Left ventricle myocardium superior (tissue), 1 donor: ENCODE measurements around the gene ACOX3. TPM values are rescaled to one million over a fixed set of nuclear protein-coding genes. Genes with fewer than 3 reads are reported as not detected.

Source experiments
- ATAC-seq: fragments of 200-7000 bp; cut with Tn5 transposase; one replicate; pipeline ENCODE4 v1.9.1; 2020; ENCODE audit warnings: mild to moderate bottlenecking, moderate library complexity
- DNase-seq: peaks from one replicate; pipeline ENCODE4 v3.0.0-alpha.2; 2020
- intact Hi-C: fragments of 100-400 bp; cut with micrococcal nuclease; formaldehyde crosslinking; loops from one replicate; pipeline ENCODE4 v1.11.0; 2022
- total RNA-seq: library from RNA; stranded (reverse); fragmentation: NEBNext Ultra II Directional; extraction: Animal tissue kit (Norgen Biotek cat#: 25700); gene quantifications from one replicate; pipeline ENCODE4 v1.2.1, GENCODE V29; 2021
- donor health status: DM: no; HTN: yes; CAD: no; lungs with severe emphysema.

ACOX3 gene
- total RNA-seq, 1 donor from 2014 or later = 25.8 TPM

DNA sequence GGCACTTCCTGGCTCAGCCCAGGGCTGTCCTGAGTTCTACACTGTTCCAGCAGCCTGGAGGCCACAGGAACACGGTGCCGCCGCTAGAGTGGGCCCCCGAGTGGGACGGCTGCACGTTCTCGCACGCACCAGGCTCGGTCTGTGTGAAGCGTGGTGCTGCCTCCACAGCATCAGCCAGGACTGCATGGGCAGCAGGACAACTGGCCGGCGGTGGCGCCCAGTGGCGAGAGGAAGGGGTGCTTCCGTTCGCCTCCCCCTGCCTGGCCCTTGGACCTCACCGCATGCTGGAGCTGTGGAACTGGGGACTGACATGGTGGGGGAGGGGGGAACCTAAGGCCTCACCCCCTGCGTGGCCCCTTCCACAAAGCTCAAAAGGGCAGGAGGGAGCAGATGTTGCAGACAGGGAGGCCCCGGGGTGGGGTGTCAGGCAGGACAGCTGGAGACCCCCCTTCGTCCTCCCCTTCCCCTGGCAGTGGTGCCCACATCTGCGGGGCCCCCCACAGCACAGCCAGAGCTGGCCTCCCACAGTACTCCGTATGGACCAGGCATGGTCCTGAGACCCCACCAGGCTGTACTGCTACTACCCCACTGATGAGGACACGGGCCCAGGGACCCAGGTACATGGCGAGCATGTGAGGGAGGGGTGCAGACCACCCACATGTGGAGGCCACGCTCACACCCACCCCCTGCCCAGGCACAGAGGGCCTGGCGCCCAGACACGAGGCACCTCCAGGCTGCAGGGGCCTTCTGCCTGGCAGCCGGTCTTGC is 58.5 kb downstream of the ACOX3 start:
- intact Hi-C loops = no loop called here
- DNase-seq = peak; percentile 42

GRCh38 chr4:8380511-8381415 is 59.8 kb downstream of the ACOX3 start:
- DNase-seq (peak; percentile 82), ATAC-seq (peak; percentile 84)
- intact Hi-C loops = no loop called here

More for the DNA sequence above, 58.5 kb downstream of the ACOX3 start:
- ATAC-seq = peak; percentile 1

- intact Hi-C loops = no loop called here
- DNase-seq (no peak), ATAC-seq (no peak)
These were observed 60.8 kb downstream of the ACOX3 start for GRCh38 chr4:8379771-8380170.

- DNase-seq (peak; percentile 27), ATAC-seq (no peak)
- intact Hi-C loops = no loop called here
These were observed 61.2 kb downstream of the ACOX3 start for GRCh38 chr4:8379281-8379680.

DNA sequence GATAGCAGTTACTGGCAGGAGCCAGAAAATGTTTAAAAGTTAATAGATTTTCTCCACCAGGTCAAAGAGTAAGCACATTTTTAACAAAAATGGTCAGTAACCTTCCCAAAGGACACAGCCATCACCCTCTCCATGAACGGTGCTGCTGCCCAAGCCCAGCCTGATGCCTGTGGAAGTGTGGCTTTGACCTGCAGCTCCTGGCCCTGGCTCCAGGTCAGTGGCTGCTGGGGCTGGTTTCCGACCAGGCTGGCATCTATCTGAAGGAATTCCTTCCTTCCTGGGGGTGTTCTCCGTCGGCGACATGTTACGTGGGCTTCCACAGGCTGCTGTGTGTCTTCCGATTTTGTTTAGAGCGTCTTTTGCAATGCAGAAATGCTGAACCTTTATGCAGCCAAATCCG is 61.7 kb downstream of the ACOX3 start:
- no peak for ATAC-seq
- DNase-seq = peak; percentile 30
- intact Hi-C loops = no loop called here

DNA sequence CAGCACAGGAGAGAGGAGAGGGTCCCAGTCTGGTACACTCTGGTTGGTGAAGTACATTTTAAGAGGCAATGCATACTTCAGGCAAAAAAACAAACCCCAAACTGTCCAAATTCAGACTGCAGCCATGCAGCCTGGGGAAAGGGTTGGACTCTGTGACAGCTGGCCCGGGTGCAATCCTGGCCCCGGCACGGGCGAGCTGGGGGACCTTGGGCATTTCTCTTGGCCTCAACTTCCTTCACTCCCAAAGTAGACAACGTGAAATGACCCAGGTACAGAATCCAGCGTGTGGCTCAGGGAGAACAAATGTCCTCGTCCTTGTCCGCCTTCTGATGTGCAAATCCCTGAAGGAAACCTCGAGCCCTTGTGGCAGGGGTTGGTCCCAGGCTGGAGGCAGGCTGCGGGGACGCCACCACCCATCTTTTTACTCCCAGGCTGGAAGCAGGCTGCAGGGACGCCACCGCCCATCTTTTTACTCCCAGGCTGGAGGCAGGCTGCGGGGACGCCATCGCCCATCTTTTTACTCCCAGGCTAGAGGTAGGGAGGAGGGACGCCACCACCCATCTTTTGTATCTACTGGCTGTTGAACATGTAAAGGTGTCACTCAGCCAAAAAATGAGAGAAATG is 62.3 kb downstream of the ACOX3 start:
- no peak for DNase-seq
- ATAC-seq = no peak
- intact Hi-C loops = no loop called here

DNA sequence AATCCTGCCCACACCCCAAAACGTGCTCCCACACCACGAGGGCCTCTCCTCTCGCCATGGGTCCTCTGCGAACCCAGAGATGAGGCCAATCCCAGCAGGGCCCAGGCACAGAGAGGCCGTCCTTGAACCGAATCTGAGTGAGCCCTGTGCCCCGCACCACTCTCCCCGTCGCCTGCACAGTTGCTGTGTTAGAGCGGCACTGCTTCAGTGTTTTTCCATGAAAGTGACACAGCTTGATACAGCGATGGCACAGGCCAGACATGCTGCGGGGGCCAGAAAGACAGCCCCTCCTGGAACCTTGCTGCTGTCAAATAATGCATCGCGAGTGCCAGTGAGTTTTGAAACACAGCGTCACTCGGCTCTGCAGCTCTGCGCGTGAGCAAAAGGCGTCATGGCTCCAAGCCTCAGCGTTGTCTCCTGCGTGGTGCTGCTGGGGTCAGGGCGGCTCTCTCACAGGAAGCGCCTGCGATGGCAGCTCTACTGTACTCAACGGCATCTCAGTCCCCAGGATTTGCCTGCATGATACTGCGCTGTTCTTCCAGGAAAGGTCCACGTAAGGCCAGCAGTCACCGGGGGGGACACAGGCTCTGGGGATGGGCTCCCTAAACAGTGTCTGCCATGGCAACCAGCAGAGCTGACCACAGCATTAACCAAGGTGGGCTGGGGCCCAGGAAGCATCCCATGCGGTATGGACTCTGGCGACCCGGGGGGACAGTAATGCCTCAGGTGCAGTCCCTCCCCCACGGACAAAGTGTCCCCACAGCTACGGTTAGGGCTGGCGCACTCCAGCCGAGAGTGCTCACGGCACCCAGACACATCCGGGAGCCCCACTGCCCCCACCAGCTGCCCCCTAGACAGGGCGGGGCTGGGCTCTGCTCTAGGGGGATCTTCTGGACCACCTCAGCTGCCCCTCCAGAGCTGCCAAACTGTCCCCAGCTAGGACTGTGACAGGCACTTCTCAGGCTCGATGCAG is 63.1 kb downstream of the ACOX3 start:
- ATAC-seq = no peak
- peak; percentile 27 for DNase-seq
- intact Hi-C loops = no loop called here

DNA sequence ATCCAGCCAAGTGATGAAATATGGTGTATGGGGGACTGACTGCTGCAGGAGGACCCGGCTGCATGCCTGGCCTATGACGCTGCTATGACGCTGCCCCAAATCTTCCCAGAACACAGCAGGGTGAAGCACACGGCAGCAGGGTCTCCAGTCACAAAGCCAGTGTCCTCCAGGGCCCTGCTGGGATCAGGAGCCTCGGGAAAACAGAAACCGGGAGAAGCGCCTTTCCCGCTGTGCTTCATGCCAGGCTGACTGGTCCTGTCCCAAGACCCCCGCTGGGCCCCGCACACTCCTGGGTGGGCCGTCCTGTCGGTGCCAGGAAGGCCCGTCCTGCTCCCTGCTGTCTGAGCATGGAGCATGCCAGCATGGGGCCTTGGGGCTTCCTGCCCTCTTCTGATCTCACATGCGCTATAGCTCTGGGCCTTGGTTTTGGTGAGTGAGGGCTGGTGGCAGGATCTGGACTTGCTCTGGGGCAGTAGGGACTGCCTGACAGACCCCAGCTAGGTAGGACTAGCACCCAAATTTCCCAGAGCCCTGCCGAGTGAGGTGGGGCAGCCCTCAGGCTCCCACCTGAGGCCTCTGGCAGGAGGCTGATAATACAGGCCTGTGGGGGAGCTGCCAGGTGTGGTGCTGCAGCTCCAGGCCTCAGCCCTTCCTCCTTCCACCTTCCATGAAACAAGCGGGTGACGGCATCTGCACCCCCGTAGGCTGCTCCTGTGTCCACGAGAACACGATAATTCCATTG is 64.0 kb downstream of the ACOX3 start:
- DNase-seq (peak; percentile 22), ATAC-seq (no peak)
- intact Hi-C loops = no loop called here

DNA sequence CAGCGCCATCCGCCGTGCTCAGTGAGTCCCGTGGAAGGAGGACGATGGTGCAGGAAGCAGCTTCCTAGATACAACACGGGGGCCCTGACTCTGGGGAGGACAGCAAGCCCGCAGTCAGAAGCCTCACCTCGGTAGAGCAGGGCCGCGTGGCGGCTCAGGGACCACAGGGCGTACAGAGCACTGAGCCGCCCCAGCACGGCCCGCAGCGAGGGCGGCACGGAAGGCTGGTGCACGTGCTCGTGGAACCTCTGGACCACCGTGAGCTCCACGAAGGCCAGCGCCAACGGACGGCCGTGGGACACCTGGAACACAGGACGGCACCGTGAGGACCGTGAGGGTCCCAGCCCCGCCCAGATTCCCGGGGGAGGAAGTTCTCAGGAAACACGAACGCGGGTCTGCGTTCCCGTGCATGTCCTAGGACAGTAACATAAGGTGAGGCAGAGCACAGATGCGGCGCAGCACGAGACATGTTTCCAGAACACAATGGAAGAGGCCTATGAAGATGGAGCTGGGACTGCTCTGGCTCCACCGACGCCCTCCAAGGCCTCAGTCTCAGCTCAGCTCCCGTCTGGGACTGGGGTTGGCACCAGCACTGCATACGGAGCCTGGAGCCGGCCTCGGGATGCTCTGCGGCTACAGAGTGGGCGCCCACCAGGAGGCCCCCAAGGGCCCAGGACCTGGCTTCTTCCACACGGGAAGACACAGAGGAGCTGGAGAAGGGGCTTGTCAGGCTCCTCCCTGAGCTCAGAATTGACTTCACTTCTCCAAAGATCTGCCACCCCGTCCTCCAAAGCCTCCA is 65.5 kb downstream of the ACOX3 start:
- intact Hi-C loops = no loop called here
- DNase-seq (peak; percentile 33), ATAC-seq (no peak)

DNA sequence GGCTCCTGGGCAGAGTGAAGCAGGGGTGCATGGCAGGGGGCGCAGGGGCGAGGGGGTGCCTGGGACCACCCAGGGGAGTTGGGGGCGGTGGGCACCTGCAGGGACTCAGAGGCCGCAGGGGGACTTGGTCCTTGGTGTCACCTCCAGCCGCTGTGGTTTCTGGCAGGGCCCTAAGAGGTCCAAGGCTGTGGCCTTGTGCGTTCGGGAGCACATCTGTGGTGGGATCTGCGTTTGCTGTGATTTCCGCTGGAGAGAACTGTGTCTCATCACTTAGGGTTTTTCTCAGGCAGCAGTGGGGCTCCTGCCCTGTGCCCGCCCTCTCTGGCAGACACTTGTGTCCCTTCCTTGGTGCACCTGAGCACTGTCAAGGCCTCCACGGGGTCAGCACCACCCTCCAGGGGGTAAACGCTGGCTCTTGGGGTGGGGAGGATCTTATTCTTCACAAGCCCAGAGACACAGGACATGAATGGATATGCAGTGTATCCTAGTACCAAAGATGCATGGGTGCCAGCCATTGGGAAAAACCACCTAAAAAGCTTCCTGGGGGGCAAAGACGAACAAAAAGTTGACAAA is 66.5 kb downstream of the ACOX3 start:
- no peak for ATAC-seq
- DNase-seq = peak; percentile 23
- intact Hi-C loops = no loop called here

DNA sequence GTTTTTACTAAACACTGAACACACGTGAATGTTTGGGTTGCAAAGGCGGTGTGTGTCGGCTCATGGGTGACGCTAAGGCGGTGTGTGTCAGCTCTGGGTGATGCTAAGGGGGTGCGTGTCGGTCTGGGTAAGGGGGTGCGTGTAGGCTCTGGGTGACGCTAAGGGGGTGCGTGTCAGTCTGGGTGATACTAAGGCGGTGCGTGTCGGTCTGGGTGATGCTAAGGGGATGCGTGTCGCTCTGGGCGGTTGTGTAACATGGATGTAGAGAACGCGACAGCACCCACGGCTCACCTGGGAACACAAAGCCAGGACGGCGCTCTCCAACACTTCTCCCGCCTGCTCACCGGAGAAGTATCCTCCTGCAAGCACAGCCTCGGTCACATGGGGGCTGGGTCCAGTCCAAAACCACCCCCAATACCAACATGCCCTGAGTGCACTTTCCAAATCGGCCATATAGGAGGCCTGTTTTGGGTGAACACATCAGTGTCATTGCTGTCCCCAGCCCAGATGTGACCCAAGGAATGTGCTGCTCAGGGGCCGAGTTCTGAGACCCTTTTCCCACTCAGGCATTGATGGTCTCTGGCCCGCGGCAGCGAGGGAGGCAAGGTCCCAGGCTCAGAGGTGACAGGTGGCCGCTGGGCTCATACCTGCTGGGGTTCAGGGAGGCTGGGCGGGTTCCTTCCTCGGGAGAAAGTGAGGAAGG is 67.1 kb downstream of the ACOX3 start:
- intact Hi-C loops = no loop called here
- ATAC-seq = no peak
- peak; percentile 17 for DNase-seq

- peak; percentile 69 for DNase-seq
- peak; percentile 71 for ATAC-seq
- intact Hi-C loops = no loop called here
These were observed 68.0 kb downstream of the ACOX3 start for GRCh38 chr4:8372506-8372905.

GRCh38 chr4:8371596-8371995 is 68.9 kb downstream of the ACOX3 start:
- no peak for ATAC-seq
- intact Hi-C loops = no loop called here
- DNase-seq = peak; percentile 28

DNA sequence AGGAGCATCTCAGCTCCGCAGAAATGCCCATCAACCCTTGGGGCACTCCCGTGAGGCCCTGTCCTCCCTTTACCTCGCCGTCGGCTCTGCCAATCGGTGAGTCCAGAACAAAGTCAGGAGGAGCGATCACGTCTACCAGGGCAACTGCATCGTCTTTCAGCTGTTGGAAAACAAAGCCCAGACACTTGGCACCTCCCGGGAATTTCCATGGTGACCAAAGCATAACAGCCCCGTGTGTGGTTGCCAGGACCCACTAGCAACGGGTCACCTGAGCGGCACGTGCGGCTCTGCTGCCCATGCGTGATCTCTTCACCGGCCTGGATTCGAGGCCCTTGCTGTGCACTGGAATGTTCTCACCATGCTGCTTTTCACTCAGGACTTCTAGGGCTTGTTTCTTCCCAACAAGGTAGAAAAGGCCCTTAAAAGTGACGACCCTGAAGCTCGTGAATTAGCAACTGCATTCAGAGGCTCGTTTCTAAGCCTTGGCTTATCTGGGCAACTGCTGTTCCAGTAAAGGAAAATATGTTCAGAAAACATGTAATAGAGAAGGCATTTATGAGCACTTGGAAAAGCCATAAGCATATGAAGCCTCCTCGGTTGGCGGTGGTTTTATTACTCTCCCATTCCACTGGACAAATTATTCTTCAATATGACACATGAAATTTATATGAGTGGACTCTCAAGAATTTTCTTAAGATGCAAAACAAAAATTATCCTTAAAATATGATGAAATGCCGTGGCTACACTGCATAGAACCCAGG is 69.5 kb downstream of the ACOX3 start:
- intact Hi-C loops = no loop called here
- ATAC-seq (peak; percentile 80), DNase-seq (peak; percentile 88)

GRCh38 chr4:8370106-8370787 is 70.3 kb downstream of the ACOX3 start:
- ATAC-seq (no peak), DNase-seq (peak; percentile 31)
- intact Hi-C loops = no loop called here
